ENCODE results near the gene ACADSB. TPM values are rescaled to one million over a fixed set of nuclear protein-coding genes. Genes with fewer than 3 reads are reported as not detected.

The ACADSB gene
- polyA plus RNA-seq, 1 of the 3 experiments (the other 2 are of a cell fraction): 5.9 TPM

DNA sequence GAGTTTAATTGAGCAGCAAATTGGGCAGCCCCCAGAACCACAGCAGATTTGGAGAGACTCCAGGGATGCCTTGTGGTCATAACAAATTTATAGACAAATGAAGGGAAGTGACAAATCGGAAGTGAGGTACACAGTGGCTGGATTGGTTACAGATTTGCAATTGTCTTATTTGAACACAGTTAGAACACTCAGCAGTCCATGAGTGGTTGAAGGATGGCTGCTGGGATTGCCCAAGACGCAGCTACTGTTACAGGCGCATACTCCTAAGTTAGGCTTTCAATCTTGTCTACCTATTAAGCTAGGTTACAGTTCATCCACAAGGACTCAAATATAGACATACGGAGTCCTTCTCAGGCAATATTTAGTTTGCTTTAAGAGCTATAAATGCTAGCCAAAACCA lies 7.4 kb downstream of the ACADSB start:
- Histone ChIP-seq H3K27ac (ENCODE audit: low read depth in 2 of 2, low read length in 1 of 2) (no peak overlapping the region), H3K27me3 (ENCODE audit: insufficient read depth) (no peaks in the 10 kb centered on the region), H3K9ac (no peak overlapping the region), H4K20me1 (ENCODE audit: insufficient read depth) (no peaks in the 10 kb centered on the region), H3K79me2 (ENCODE audit: insufficient read depth) (no peaks in the 10 kb centered on the region), H3K4me1 (ENCODE audit: control insufficient read depth in 1 of 2, insufficient read depth in 2 of 2, low read depth in 1 of 2, low read length in 1 of 2) (no peaks in the 10 kb centered on the region), H3K36me3 (replicated peaks in 1 of 2; ENCODE audit: control insufficient read depth in 1 of 2, insufficient read depth in 2 of 2, low read length in 1 of 2) (no peaks in the 10 kb centered on the region), H3K4me2 (no peak overlapping the region), H3F3A (replicated peaks; ENCODE audit: insufficient read depth) (no peaks in the 10 kb centered on the region), H2AFZ (ENCODE audit: low read depth) (no peak overlapping the region), H3K4me3 (ENCODE audit: low read depth in 2 of 2, low read length in 1 of 2) (no peak overlapping the region), H3K9me3 (no peaks in the 10 kb centered on the region), H3K9me2 (no peaks in the 10 kb centered on the region)
- 96% methylated on average over 4 of the region's 4 CpGs for WGBS (ENCODE audit: low lambda C conversion rate)
- DNase-seq: no peak
- no peak for TF ChIP-seq SIN3A (IDR thresholded peaks at IDR 0.05; ENCODE audit: borderline replicate concordance, low read depth, low read length)
- TF ChIP-seq JUND (IDR thresholded peaks at IDR 0.05): no peak
- TF ChIP-seq TAF1 (IDR thresholded peaks at IDR 0.05; ENCODE audit: borderline replicate concordance, low read depth, low read length): no peak
- no peak for TF ChIP-seq RAD21 (IDR thresholded peaks at IDR 0.05; ENCODE audit: low read length)
- TF ChIP-seq, protein P1, sequence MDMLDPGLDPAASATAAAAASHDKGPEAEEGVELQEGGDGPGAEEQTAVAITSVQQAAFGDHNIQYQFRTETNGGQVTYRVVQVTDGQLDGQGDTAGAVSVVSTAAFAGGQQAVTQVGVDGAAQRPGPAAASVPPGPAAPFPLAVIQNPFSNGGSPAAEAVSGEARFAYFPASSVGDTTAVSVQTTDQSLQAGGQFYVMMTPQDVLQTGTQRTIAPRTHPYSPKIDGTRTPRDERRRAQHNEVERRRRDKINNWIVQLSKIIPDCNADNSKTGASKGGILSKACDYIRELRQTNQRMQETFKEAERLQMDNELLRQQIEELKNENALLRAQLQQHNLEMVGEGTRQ (IDR thresholded peaks at IDR 0.05; ENCODE audit: borderline replicate concordance, low read depth, low read length): no peak
- TF ChIP-seq FOXJ3 (CRISPR knock-in tag; IDR thresholded peaks at IDR 0.05): no peak
- TF ChIP-seq TEAD4 (IDR thresholded peaks at IDR 0.05; ENCODE audit: borderline replicate concordance, insufficient read depth): no peak
- no peak for TF ChIP-seq ELF1 (IDR thresholded peaks at IDR 0.05)
- no peak for TF ChIP-seq POLR2AphosphoS5 (IDR thresholded peaks at IDR 0.05; ENCODE audit: low read depth, low read length)
- no peak for TF ChIP-seq SMC3 (IDR thresholded peaks at IDR 0.05; ENCODE audit: low read depth, low read length)
- no peak for TF ChIP-seq FOXM1 (IDR thresholded peaks at IDR 0.05; ENCODE audit: low read depth)
- TF ChIP-seq NRF1 (IDR thresholded peaks at IDR 0.05; ENCODE audit: low read depth, low read length): no peak
- no peak for TF ChIP-seq TCF12 (IDR thresholded peaks at IDR 0.05)
- TF ChIP-seq, protein P2, sequence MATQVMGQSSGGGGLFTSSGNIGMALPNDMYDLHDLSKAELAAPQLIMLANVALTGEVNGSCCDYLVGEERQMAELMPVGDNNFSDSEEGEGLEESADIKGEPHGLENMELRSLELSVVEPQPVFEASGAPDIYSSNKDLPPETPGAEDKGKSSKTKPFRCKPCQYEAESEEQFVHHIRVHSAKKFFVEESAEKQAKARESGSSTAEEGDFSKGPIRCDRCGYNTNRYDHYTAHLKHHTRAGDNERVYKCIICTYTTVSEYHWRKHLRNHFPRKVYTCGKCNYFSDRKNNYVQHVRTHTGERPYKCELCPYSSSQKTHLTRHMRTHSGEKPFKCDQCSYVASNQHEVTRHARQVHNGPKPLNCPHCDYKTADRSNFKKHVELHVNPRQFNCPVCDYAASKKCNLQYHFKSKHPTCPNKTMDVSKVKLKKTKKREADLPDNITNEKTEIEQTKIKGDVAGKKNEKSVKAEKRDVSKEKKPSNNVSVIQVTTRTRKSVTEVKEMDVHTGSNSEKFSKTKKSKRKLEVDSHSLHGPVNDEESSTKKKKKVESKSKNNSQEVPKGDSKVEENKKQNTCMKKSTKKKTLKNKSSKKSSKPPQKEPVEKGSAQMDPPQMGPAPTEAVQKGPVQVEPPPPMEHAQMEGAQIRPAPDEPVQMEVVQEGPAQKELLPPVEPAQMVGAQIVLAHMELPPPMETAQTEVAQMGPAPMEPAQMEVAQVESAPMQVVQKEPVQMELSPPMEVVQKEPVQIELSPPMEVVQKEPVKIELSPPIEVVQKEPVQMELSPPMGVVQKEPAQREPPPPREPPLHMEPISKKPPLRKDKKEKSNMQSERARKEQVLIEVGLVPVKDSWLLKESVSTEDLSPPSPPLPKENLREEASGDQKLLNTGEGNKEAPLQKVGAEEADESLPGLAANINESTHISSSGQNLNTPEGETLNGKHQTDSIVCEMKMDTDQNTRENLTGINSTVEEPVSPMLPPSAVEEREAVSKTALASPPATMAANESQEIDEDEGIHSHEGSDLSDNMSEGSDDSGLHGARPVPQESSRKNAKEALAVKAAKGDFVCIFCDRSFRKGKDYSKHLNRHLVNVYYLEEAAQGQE (IDR thresholded peaks at IDR 0.05; ENCODE audit: low read depth, low read length): no peak
- no peak for TF ChIP-seq EZH2phosphoT487 (IDR thresholded peaks at IDR 0.05; ENCODE audit: borderline replicate concordance, low read depth)
- no peak for TF ChIP-seq GABPA (IDR thresholded peaks at IDR 0.05; ENCODE audit: low read depth)
- no peak for TF ChIP-seq FOSL2 (IDR thresholded peaks at IDR 0.05; ENCODE audit: borderline replicate concordance, low read depth)
- TF ChIP-seq, protein P3, sequence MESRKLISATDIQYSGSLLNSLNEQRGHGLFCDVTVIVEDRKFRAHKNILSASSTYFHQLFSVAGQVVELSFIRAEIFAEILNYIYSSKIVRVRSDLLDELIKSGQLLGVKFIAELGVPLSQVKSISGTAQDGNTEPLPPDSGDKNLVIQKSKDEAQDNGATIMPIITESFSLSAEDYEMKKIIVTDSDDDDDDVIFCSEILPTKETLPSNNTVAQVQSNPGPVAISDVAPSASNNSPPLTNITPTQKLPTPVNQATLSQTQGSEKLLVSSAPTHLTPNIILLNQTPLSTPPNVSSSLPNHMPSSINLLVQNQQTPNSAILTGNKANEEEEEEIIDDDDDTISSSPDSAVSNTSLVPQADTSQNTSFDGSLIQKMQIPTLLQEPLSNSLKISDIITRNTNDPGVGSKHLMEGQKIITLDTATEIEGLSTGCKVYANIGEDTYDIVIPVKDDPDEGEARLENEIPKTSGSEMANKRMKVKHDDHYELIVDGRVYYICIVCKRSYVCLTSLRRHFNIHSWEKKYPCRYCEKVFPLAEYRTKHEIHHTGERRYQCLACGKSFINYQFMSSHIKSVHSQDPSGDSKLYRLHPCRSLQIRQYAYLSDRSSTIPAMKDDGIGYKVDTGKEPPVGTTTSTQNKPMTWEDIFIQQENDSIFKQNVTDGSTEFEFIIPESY (IDR thresholded peaks at IDR 0.05; ENCODE audit: borderline replicate concordance, low read depth): no peak
- no peak for TF ChIP-seq RFX5 (IDR thresholded peaks at IDR 0.05; ENCODE audit: low read length)
- CTCF ChIA-PET: interaction anchor here (0.9 to 2.0 kb wide), 4 partner anchors 27 to 471 kb away, joined by 3 to 6 read pairs (median 4); no protein-coding TSS in a partner anchor
- POLR2A ChIA-PET: no interaction called here

Data from SK-N-SH (cell line).